Activated naive CD4-positive, alpha-beta T cell treated with anti-CD3 and anti-CD28 coated beads for 36 hours (primary cell): Measurements from ENCODE around the gene TNFSF8. TPM values are rescaled to one million over a fixed set of nuclear protein-coding genes. Genes with fewer than 3 reads are reported as not detected.
A peak's percentile ranks its signal among the peaks of the same experiment; 100 is the strongest.

ENCODE experiments used
- CTCF ChIA-PET: fragments of 350-600 bp; sonication (Branson Sonifier 250); formaldehyde crosslinking; loops from one replicate; lab custom pipeline; 2021; ENCODE audit warnings: antibody characterized with exemption; lab: Charles Lee
- DNase-seq: peaks from one replicate; pipeline ENCODE4 v3.0.0-alpha.2; 2020
- H3K27ac Mint-ChIP-seq: one replicate; pipeline ENCODE4 v1.8.0; 2021; ENCODE audit warnings: mild to moderate bottlenecking, mixed read lengths
- H3K27me3 Mint-ChIP-seq: one replicate; pipeline ENCODE4 v1.8.0; 2021; ENCODE audit warnings: low read depth, mixed read lengths
- H3K36me3 Mint-ChIP-seq: one replicate; pipeline ENCODE4 v1.8.0; 2021; ENCODE audit warnings: low read depth, mixed read lengths
- H3K4me1 Mint-ChIP-seq: one replicate; pipeline ENCODE4 v1.8.0; 2021; ENCODE audit warnings: low read depth, mixed read lengths
- H3K4me3 Mint-ChIP-seq: one replicate; pipeline ENCODE4 v1.8.0; 2021; ENCODE audit warnings: mild to moderate bottlenecking, moderate library complexity, mixed read lengths
- H3K9me3 Mint-ChIP-seq: one replicate; pipeline ENCODE4 v1.8.0; 2021; ENCODE audit warnings: mixed read lengths
- intact Hi-C: fragments of 100-400 bp; cut with micrococcal nuclease; formaldehyde crosslinking; loops from one replicate; pipeline ENCODE4 v1.15.1; 2023
- total RNA-seq, 2 experiments: library from RNA; stranded (reverse); gene quantifications; one replicate each; pipeline ENCODE4 v1.2.3, GENCODE V29; 2021

TNFSF8 gene
- total RNA-seq: 10 to 100 TPM; 25.9 to 26.4 TPM

- Mint-ChIP-seq H3K4me3 (peak within 1 kb of the TSS; percentile 94), H3K4me1 (peaks cover 38% of the 10 kb centered on the region), H3K9me3 (no peaks in the 10 kb centered on the region), H3K36me3 (peaks cover 25% of the 10 kb centered on the region), H3K27ac (peak within 1 kb of the TSS; percentile 97), H3K27me3 (no peaks in the 10 kb centered on the region)
- intact Hi-C loops: loop anchor here (1.0 to 2.0 kb wide), 6 partner anchors 28 to 239 kb away; no protein-coding TSS in a partner anchor
- DNase-seq: peak; percentile 90
- CTCF ChIA-PET: interaction anchor here (0.6 to 4.3 kb wide), 14 partner anchors 8 to 264 kb away, joined by 3 to 36 read pairs (median 6); partner anchors contain the start of gene TEX48
Measured at GRCh38 chr9:114930056-114930812, at the start of gene TNFSF8. TSS of gene TNFSF8 (minus strand) at chr9:114930591. CDS start at chr9:114930303, 288 bp downstream.

- Mint-ChIP-seq H3K4me3 (no peak overlapping the region), H3K36me3 (no peaks in the 10 kb centered on the region), H3K27me3 (no peaks in the 10 kb centered on the region), H3K4me1 (peaks cover 16% of the 10 kb centered on the region), H3K27ac (no peak overlapping the region), H3K9me3 (no peaks in the 10 kb centered on the region)
- CTCF ChIA-PET: interaction anchor here (0.8 to 1.3 kb wide), 2 partner anchors 14 to 33 kb away, joined by 3 read pairs; no protein-coding TSS in a partner anchor
- intact Hi-C loops: no loop called here
- DNase-seq: no peak
Measured at GRCh38 chr9:114973216-114973615, 42.8 kb upstream of the TNFSF8 start.

GRCh38 chr9:114972510-114973136 lies 42.2 kb upstream of the TNFSF8 start:
- Mint-ChIP-seq H3K9me3 (no peaks in the 10 kb centered on the region), H3K4me1 (peaks cover 22% of the 10 kb centered on the region), H3K27me3 (no peaks in the 10 kb centered on the region), H3K27ac (no peak overlapping the region), H3K4me3 (no peak overlapping the region), H3K36me3 (no peaks in the 10 kb centered on the region)
- CTCF ChIA-PET: interaction anchor here (0.6 to 1.3 kb wide), 5 partner anchors 9 to 60 kb away, joined by 3 read pairs; no protein-coding TSS in a partner anchor
- no peak for DNase-seq
- intact Hi-C loops: no loop called here

- H3K27me3 Mint-ChIP-seq: no peaks in the 10 kb centered on the region
- no peak overlapping the region for H3K27ac Mint-ChIP-seq
- no peaks in the 10 kb centered on the region for H3K9me3 Mint-ChIP-seq
- H3K4me3 Mint-ChIP-seq: no peak overlapping the region
- intact Hi-C loops: loop anchor here (2.0 kb wide), 1 partner anchor 36 kb away; no protein-coding TSS in a partner anchor
- H3K36me3 Mint-ChIP-seq: no peaks in the 10 kb centered on the region
- no peak for DNase-seq
- peaks cover 34% of the 10 kb centered on the region for H3K4me1 Mint-ChIP-seq
- CTCF ChIA-PET: interaction anchor here (0.8 to 1.2 kb wide), 5 partner anchors 20 to 283 kb away, joined by 3 to 5 read pairs (median 5); no protein-coding TSS in a partner anchor
Measured at GRCh38 chr9:114969269-114969668, 38.9 kb upstream of the TNFSF8 start.

DNA sequence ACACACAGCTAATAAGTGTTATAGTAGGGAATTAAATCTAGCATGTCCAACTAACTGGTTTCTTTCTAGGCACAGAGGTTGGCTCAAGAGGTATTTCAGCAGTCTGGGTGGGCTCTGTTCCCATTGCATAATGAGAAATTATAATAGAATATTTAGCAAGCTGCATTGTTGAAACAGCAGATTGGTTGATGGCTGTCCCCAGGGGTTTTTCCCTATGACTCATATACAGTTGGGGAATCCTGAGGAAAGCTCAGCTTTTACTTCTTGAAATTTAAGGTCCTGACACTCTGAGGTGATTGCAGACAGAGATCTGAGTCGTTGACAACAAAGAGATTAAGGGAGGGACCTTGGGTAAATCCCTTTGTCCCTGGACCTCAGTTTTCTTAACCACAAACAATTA lies 38.3 kb upstream of the TNFSF8 start:
- Mint-ChIP-seq H3K27me3 (no peaks in the 10 kb centered on the region), H3K27ac (peak overlapping the region; percentile 3), H3K4me1 (peaks cover 34% of the 10 kb centered on the region), H3K36me3 (no peaks in the 10 kb centered on the region), H3K9me3 (no peaks in the 10 kb centered on the region), H3K4me3 (no peak overlapping the region)
- peak; percentile 48 for DNase-seq
- intact Hi-C loops: loop anchor here (1.0 to 2.0 kb wide), 3 partner anchors 10 to 36 kb away; no protein-coding TSS in a partner anchor
- CTCF ChIA-PET: interaction anchor here (0.8 to 1.2 kb wide), 6 partner anchors 9 to 283 kb away, joined by 3 to 5 read pairs (median 4); no protein-coding TSS in a partner anchor

GRCh38 chr9:114965564-114965963 lies 35.2 kb upstream of the TNFSF8 start:
- peaks cover 5% of the 10 kb centered on the region for H3K36me3 Mint-ChIP-seq
- CTCF ChIA-PET: no interaction called here
- intact Hi-C loops: no loop called here
- no peak overlapping the region for H3K27ac Mint-ChIP-seq
- DNase-seq: no peak
- no peak overlapping the region for H3K4me3 Mint-ChIP-seq
- H3K27me3 Mint-ChIP-seq: no peaks in the 10 kb centered on the region
- H3K4me1 Mint-ChIP-seq: peaks cover 39% of the 10 kb centered on the region
- H3K9me3 Mint-ChIP-seq: peaks cover 22% of the 10 kb centered on the region

- Mint-ChIP-seq H3K27me3 (no peaks in the 10 kb centered on the region), H3K9me3 (peaks cover 35% of the 10 kb centered on the region), H3K27ac (no peak overlapping the region), H3K4me3 (no peak overlapping the region), H3K4me1 (peaks cover 46% of the 10 kb centered on the region), H3K36me3 (peaks cover 17% of the 10 kb centered on the region)
- no peak for DNase-seq
- CTCF ChIA-PET: no interaction called here
- intact Hi-C loops: no loop called here
Measured at GRCh38 chr9:114962809-114963208, 32.4 kb upstream of the TNFSF8 start.

DNA sequence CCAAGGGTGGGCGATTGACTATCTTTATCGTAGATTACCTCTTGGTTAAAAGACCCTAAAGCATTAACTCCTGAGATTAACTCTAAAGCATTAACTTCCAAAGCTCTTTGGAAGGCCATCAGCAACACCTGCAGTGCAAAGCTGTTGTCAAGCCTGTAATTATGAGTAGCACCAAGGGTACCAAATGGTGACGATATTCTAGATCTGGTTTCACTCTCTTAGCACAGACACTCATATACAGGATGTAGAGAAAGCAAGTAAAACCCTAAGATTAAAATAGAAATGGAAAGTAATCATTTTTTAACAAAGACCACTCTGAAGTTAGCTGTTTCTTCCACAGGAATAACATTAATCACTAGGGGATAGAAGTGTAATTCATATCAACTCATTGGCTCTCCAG lies 29.9 kb upstream of the TNFSF8 start:
- peak overlapping the region; percentile 73 for H3K27ac Mint-ChIP-seq
- peaks cover 17% of the 10 kb centered on the region for H3K36me3 Mint-ChIP-seq
- intact Hi-C loops: loop anchor here (1.0 kb wide), 1 partner anchor 269 kb away; no protein-coding TSS in a partner anchor
- CTCF ChIA-PET: interaction anchor here (0.8 to 2.0 kb wide), 9 partner anchors 18 to 307 kb away, joined by 3 to 15 read pairs (median 3); no protein-coding TSS in a partner anchor
- H3K27me3 Mint-ChIP-seq: no peaks in the 10 kb centered on the region
- peaks cover 35% of the 10 kb centered on the region for H3K9me3 Mint-ChIP-seq
- peak; percentile 37 for DNase-seq
- H3K4me3 Mint-ChIP-seq: no peak overlapping the region
- peaks cover 44% of the 10 kb centered on the region for H3K4me1 Mint-ChIP-seq

- CTCF ChIA-PET: interaction anchor here (1.2 to 1.6 kb wide), 3 partner anchors 15 to 31 kb away, joined by 3 read pairs; no protein-coding TSS in a partner anchor
- no peak for DNase-seq
- H3K27ac Mint-ChIP-seq: peak overlapping the region; percentile 96
- peaks cover 51% of the 10 kb centered on the region for H3K4me1 Mint-ChIP-seq
- intact Hi-C loops: loop anchor here (1.0 to 5.0 kb wide), 6 partner anchors 9 to 64 kb away; partner anchors contain the start of gene TNFSF8
- no peaks in the 10 kb centered on the region for H3K27me3 Mint-ChIP-seq
- peaks cover 35% of the 10 kb centered on the region for H3K9me3 Mint-ChIP-seq
- peak overlapping the region; percentile 32 for H3K4me3 Mint-ChIP-seq
- H3K36me3 Mint-ChIP-seq: peaks cover 17% of the 10 kb centered on the region
Measured at GRCh38 chr9:114958844-114959235, 28.4 kb upstream of the TNFSF8 start.

DNA sequence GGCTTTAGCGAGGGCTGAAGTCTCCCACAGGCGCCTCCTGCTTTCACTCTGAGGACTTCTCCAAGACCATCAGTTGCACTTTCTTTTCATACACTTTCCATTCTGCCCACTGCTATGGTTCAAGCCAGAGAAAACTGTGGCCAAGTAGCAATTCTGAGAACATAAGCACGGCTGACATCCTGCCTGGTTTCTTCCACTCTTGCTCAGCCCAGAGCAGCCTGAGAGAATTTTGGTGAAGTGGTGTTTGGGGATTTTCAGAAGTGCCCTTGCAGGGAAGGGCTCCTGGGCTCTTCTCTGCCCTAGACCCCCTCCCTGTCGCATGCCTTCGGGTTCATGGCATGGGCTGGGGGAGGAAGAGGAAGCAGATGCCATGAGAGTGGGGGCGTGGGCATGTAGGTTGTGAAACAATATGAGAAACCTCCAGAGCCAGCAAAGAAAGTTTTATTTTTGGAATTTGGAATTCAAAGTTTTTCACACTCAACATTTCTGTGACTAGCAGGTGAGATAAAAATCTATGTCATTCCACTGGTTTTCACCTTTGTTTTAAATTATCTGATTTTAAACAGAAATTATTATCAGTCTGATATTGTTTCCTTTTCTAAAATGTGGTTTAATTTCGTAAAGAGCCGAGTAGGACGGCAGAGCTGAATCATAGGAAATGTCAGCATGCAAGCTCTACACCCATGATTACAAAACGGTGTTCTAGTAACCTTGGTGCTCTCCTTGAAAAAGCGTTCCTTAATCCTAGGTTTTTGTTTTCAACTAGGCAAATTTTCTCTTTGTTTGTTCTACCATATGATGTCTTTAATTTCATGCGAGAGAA lies 27.8 kb upstream of the TNFSF8 start:
- Mint-ChIP-seq H3K27me3 (no peaks in the 10 kb centered on the region), H3K9me3 (peaks cover 35% of the 10 kb centered on the region), H3K36me3 (peaks cover 17% of the 10 kb centered on the region), H3K4me1 (peaks cover 55% of the 10 kb centered on the region), H3K4me3 (peak overlapping the region; percentile 70), H3K27ac (peak overlapping the region; percentile 96)
- peak; percentile 62 for DNase-seq
- intact Hi-C loops: loop anchor here (1.0 to 5.0 kb wide), 6 partner anchors 10 to 63 kb away; partner anchors contain the start of gene TNFSF8
- CTCF ChIA-PET: interaction anchor here (1.3 to 1.6 kb wide), 3 partner anchors 15 to 51 kb away, joined by 3 read pairs; no protein-coding TSS in a partner anchor

DNA sequence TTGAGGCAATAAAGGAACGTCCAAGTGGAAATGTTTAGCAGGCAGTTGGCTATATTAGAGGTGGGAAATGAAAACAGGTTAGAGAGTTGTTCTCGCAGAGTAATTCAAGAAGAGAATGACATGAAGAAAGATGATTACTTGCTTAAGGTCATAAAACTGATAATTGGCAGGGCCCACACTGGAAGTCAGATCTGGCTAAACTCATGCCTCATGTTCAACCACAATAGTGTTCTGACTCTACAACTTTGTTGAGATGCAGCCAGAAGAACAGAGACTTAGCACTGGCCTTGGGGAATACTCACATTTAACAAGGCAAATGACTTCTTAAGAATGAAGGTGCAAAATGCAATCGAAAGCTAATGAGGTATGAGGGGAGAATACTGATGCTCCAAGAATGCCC lies 27.2 kb upstream of the TNFSF8 start:
- peaks cover 29% of the 10 kb centered on the region for H3K9me3 Mint-ChIP-seq
- peak overlapping the region; percentile 96 for H3K27ac Mint-ChIP-seq
- intact Hi-C loops: loop anchor here (5.0 kb wide), 1 partner anchor 35 kb away; no protein-coding TSS in a partner anchor
- peak; percentile 29 for DNase-seq
- no peaks in the 10 kb centered on the region for H3K27me3 Mint-ChIP-seq
- H3K36me3 Mint-ChIP-seq: peaks cover 17% of the 10 kb centered on the region
- H3K4me3 Mint-ChIP-seq: no peak overlapping the region
- H3K4me1 Mint-ChIP-seq: peaks cover 55% of the 10 kb centered on the region
- CTCF ChIA-PET: interaction anchor here (1.3 to 1.6 kb wide), 2 partner anchors 32 to 51 kb away, joined by 3 read pairs; no protein-coding TSS in a partner anchor
